Right lobe of liver (tissue), 4 donors: Measurements from ENCODE around the gene ENTPD8.

Source experiments
- POLR2A ChIP-seq: fragments of 450-650 bp; IDR thresholded peaks from one replicate; pipeline ENCODE4 v1.6.1; 2017; ENCODE audit warnings: antibody characterized with exemption, mild to moderate bottlenecking
- TF ChIP-seq, protein P1 (sequence below), 4 donors: fragments of 200-600 bp in 3 of 4; fragments of 450-650 bp in 1 of 4; IDR thresholded peaks; one replicate each; pipeline versions ENCODE4 v1.5.1 to v1.8.0; 2016 to 2022; ENCODE audit warnings: antibody characterized with exemption in 4 of 4, mild to moderate bottlenecking in 2 of 4
- donor health status: DM: no; HTN: no; CAD: no.
- donor health status: DM: no; HTN: no; CAD: no.
- donor health status: DM: no; HTN: yes; CAD: no.

DNA sequence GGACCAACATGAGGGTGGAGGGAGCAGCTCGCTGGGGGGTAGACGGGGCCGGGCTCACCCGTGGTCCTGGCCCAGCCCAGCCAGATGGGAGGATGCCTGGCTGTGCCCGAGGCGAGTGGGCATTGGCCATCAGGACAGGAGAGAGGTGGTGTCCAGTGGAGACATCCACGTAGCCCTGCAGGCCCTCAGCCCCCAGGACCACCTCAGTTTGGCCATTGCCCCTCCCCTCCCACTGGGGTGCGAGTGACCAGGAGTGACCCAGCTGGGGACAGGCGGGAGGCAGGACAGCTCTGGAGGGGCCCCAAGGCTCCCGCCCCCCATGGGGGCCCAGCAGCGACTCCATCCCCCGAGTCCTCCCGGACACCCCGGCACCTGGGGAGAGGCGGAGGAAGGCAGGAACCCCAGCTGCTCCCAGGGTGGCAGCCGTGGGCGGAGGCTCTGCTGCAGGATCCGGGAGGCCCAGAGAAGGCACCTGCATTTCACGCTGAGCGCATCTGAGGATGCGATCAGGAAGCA, 9.7 kb downstream of the ENTPD8 start:
- TF ChIP-seq, protein P1, sequence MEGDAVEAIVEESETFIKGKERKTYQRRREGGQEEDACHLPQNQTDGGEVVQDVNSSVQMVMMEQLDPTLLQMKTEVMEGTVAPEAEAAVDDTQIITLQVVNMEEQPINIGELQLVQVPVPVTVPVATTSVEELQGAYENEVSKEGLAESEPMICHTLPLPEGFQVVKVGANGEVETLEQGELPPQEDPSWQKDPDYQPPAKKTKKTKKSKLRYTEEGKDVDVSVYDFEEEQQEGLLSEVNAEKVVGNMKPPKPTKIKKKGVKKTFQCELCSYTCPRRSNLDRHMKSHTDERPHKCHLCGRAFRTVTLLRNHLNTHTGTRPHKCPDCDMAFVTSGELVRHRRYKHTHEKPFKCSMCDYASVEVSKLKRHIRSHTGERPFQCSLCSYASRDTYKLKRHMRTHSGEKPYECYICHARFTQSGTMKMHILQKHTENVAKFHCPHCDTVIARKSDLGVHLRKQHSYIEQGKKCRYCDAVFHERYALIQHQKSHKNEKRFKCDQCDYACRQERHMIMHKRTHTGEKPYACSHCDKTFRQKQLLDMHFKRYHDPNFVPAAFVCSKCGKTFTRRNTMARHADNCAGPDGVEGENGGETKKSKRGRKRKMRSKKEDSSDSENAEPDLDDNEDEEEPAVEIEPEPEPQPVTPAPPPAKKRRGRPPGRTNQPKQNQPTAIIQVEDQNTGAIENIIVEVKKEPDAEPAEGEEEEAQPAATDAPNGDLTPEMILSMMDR (IDR thresholded peaks at IDR 0.05), result no peak
- no peak for TF ChIP-seq POLR2A
